HepG2 (cell line): Measurements from ENCODE around the gene DNMT3A. TPM values are rescaled to one million over a fixed set of nuclear protein-coding genes. Genes with fewer than 3 reads are reported as not detected.

Experiments
- DR1 ChIP-seq: sonication (generic); formaldehyde crosslinking; IDR thresholded peaks from 2 replicates; pipeline ENCODE4 v1.8.0; 2021; ENCODE audit warnings: mild to moderate bottlenecking, missing genetic modification reagents, inconsistent platforms
- EHMT2 ChIP-seq: fragments of 200-600 bp; sonication (generic); IDR thresholded peaks from 2 replicates; pipeline ENCODE4 v1.7.0; 2017; ENCODE audit warnings: antibody characterized with exemption, low read depth, low read length, borderline replicate concordance
- GFI1 ChIP-seq: sonication (generic); formaldehyde crosslinking; IDR thresholded peaks from 2 replicates; pipeline ENCODE4 v1.5.0; 2020; ENCODE audit warnings: missing genetic modification reagents, mild to moderate bottlenecking, borderline replicate concordance
- KDM2A ChIP-seq: sonication (generic); formaldehyde crosslinking; IDR thresholded peaks from 2 replicates; pipeline ENCODE4 v1.4.0; 2020; ENCODE audit warnings: low read depth, missing genetic modification reagents, borderline replicate concordance
- RFX3 ChIP-seq: IDR thresholded peaks from 2 replicates; pipeline ENCODE4 v1.6.1; 2016; ENCODE audit warnings: missing biosample characterization, missing genetic modification reagents
- RXRB ChIP-seq: IDR thresholded peaks from 2 replicates; pipeline ENCODE4 v1.6.1; 2016; ENCODE audit warnings: borderline replicate concordance, missing genetic modification reagents, missing compliant biosample characterization
- ZFP91 ChIP-seq: sonication (generic); formaldehyde crosslinking; IDR thresholded peaks from 2 replicates; pipeline ENCODE4 v1.9.0; 2022; ENCODE audit warnings: missing genetic modification reagents, mild to moderate bottlenecking, borderline replicate concordance
- ZNF124 ChIP-seq: sonication (generic); formaldehyde crosslinking; IDR thresholded peaks from 2 replicates; pipeline ENCODE4 v1.4.0; 2020; ENCODE audit warnings: missing genetic modification reagents
- ZNF354B ChIP-seq: sonication (generic); formaldehyde crosslinking; IDR thresholded peaks from 2 replicates; pipeline ENCODE4 v1.8.0; 2022; ENCODE audit warnings: mild to moderate bottlenecking, missing genetic modification reagents
- ZNF546 ChIP-seq: sonication (generic); formaldehyde crosslinking; conservative IDR thresholded peaks from 2 replicates; pipeline ENCODE4 v1.8.1; 2023; ENCODE audit warnings: mild to moderate bottlenecking, missing genetic modification reagents
- ZNF598 ChIP-seq: sonication (generic); formaldehyde crosslinking; IDR thresholded peaks from 2 replicates; pipeline ENCODE4 v1.5.1; 2020; ENCODE audit warnings: mild to moderate bottlenecking, missing genetic modification reagents, borderline replicate concordance
- ZNF691 ChIP-seq: sonication (generic); formaldehyde crosslinking; IDR thresholded peaks from 2 replicates; pipeline ENCODE4 v1.4.0; 2020; ENCODE audit warnings: missing genetic modification reagents, low read depth, mild to moderate bottlenecking, borderline replicate concordance
- ZNF776 ChIP-seq: sonication (generic); formaldehyde crosslinking; IDR thresholded peaks from 2 replicates; pipeline ENCODE4 v1.4.0; 2020; ENCODE audit warnings: mild to moderate bottlenecking, missing genetic modification reagents
- polyA plus RNA-seq, 8 experiments: library from polyadenylated mRNA; depleted of rRNA in 3 of 8; stranded (reverse) in 7 of 8; unstranded in 1 of 8; fragments of >200 nt; fragmentation: Illumina TruSeq in 4 of 8; extraction: Trizol in 4 of 8; gene quantifications; 2 replicates each; pipeline versions ENCODE4 v1.2.1 to v1.2.3, GENCODE V29; 2011 to 2016; ENCODE audit warnings: low read depth in 4 of 8, missing spikeins in 1 of 8, mixed read lengths in 1 of 8; ENCODE audit not compliant: insufficient read depth in 1 of 8
- total RNA-seq, 5 experiments: library from RNA; depleted of rRNA; stranded (reverse); fragments of >200 nt; fragmentation: Illumina TruSeq; extraction: Trizol; gene quantifications; 2 replicates each; pipeline ENCODE4 v1.2.3, GENCODE V29; 2016; ENCODE audit warnings: low read depth in 1 of 5
- TF ChIP-seq, protein P1 (sequence below): sonication (generic); formaldehyde crosslinking; IDR thresholded peaks from 2 replicates; pipeline ENCODE4 v1.5.1; 2020; ENCODE audit warnings: missing genetic modification reagents, mild to moderate bottlenecking, borderline replicate concordance
- TF ChIP-seq, protein P2 (sequence below), 2 experiments: IDR thresholded peaks; 2 replicates each; pipeline ENCODE4 v1.6.1; 2011 to 2012; ENCODE audit warnings: low read length in 2 of 2, borderline replicate concordance in 1 of 2, low read depth in 1 of 2, mild to moderate bottlenecking in 1 of 2, moderate library complexity in 1 of 2
- TF ChIP-seq, protein P3 (sequence below): sonication (generic); formaldehyde crosslinking; IDR thresholded peaks from 2 replicates; pipeline ENCODE4 v1.4.0; 2020; ENCODE audit warnings: missing genetic modification reagents

DNMT3A gene
- total and polyA plus RNA-seq, 2 of the 13 experiments (the other 11 are each of a cell fraction or from before 2014, with no cell fraction given) = 14.7 to 29.1 TPM

- TF ChIP-seq ZFP91 (CRISPR knock-in tag) (peak; percentile 23; the same call in 1 of the 2 replicates), RFX3 (CRISPR knock-in tag) (no peak), EHMT2 (no peak), ZNF124 (CRISPR knock-in tag) (no peak), ZNF598 (CRISPR knock-in tag) (no peak), ZNF354B (CRISPR knock-in tag) (no peak), KDM2A (CRISPR knock-in tag) (no peak; the same call in 1 of the 2 replicates), DR1 (CRISPR knock-in tag) (no peak), ZNF691 (CRISPR knock-in tag) (no peak), RXRB (peak; percentile 23; the same call in 1 of the 2 replicates), GFI1 (CRISPR knock-in tag) (no peak), ZNF546 (no peak), ZNF776 (no peak)
- TF ChIP-seq, protein P1, sequence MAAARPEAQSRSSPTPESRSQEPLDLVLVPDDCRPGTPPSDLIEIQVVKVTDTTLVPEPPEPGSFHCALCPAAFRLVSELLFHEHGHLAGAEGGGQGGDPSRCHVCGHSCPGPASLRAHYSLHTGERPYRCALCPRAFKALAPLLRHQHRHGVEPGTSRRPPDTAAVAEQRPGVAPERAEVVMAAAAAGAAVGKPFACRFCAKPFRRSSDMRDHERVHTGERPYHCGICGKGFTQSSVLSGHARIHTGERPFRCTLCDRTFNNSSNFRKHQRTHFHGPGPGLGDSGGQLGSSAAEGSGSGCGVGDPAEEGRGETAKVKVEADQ (CRISPR knock-in tag) = no peak
- TF ChIP-seq, protein P2, sequence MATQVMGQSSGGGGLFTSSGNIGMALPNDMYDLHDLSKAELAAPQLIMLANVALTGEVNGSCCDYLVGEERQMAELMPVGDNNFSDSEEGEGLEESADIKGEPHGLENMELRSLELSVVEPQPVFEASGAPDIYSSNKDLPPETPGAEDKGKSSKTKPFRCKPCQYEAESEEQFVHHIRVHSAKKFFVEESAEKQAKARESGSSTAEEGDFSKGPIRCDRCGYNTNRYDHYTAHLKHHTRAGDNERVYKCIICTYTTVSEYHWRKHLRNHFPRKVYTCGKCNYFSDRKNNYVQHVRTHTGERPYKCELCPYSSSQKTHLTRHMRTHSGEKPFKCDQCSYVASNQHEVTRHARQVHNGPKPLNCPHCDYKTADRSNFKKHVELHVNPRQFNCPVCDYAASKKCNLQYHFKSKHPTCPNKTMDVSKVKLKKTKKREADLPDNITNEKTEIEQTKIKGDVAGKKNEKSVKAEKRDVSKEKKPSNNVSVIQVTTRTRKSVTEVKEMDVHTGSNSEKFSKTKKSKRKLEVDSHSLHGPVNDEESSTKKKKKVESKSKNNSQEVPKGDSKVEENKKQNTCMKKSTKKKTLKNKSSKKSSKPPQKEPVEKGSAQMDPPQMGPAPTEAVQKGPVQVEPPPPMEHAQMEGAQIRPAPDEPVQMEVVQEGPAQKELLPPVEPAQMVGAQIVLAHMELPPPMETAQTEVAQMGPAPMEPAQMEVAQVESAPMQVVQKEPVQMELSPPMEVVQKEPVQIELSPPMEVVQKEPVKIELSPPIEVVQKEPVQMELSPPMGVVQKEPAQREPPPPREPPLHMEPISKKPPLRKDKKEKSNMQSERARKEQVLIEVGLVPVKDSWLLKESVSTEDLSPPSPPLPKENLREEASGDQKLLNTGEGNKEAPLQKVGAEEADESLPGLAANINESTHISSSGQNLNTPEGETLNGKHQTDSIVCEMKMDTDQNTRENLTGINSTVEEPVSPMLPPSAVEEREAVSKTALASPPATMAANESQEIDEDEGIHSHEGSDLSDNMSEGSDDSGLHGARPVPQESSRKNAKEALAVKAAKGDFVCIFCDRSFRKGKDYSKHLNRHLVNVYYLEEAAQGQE (IDR thresholded peaks at IDR 0.05; ENCODE audit: borderline replicate concordance in 1 of 2, low read depth in 1 of 2, low read length in 2 of 2) = no peak; a peak in 1 of 4 replicates
- TF ChIP-seq, protein P3, sequence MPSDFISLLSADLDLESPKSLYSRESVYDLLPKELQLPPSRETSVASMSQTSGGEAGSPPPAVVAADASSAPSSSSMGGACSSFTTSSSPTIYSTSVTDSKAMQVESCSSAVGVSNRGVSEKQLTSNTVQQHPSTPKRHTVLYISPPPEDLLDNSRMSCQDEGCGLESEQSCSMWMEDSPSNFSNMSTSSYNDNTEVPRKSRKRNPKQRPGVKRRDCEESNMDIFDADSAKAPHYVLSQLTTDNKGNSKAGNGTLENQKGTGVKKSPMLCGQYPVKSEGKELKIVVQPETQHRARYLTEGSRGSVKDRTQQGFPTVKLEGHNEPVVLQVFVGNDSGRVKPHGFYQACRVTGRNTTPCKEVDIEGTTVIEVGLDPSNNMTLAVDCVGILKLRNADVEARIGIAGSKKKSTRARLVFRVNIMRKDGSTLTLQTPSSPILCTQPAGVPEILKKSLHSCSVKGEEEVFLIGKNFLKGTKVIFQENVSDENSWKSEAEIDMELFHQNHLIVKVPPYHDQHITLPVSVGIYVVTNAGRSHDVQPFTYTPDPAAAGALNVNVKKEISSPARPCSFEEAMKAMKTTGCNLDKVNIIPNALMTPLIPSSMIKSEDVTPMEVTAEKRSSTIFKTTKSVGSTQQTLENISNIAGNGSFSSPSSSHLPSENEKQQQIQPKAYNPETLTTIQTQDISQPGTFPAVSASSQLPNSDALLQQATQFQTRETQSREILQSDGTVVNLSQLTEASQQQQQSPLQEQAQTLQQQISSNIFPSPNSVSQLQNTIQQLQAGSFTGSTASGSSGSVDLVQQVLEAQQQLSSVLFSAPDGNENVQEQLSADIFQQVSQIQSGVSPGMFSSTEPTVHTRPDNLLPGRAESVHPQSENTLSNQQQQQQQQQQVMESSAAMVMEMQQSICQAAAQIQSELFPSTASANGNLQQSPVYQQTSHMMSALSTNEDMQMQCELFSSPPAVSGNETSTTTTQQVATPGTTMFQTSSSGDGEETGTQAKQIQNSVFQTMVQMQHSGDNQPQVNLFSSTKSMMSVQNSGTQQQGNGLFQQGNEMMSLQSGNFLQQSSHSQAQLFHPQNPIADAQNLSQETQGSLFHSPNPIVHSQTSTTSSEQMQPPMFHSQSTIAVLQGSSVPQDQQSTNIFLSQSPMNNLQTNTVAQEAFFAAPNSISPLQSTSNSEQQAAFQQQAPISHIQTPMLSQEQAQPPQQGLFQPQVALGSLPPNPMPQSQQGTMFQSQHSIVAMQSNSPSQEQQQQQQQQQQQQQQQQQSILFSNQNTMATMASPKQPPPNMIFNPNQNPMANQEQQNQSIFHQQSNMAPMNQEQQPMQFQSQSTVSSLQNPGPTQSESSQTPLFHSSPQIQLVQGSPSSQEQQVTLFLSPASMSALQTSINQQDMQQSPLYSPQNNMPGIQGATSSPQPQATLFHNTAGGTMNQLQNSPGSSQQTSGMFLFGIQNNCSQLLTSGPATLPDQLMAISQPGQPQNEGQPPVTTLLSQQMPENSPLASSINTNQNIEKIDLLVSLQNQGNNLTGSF (CRISPR knock-in tag) = no peak
Observed at GRCh38 chr2:25340181-25340921, 1.4 kb downstream of the DNMT3A start (continued).
